MM.1S (cell line): ENCODE results near the gene CDKN2B-AS1.

Experiments
- EZH2 ChIP-seq: fragments of 300-600 bp; sonication (generic); optimal IDR thresholded peaks from 2 replicates; pipeline ENCODE3; 2017; ENCODE audit warnings: low read depth, mild to moderate bottlenecking, antibody characterized with exemption, low read length, mixed read lengths
- EZH2phosphoT487 ChIP-seq: fragments of 300-600 bp; sonication (generic); IDR thresholded peaks from 2 replicates; pipeline ENCODE4 v1.6.1; 2018; ENCODE audit warnings: antibody characterized with exemption, low read length
- TF ChIP-seq, protein P1 (sequence below): fragments of 300-600 bp; sonication (generic); IDR thresholded peaks from 2 replicates; pipeline ENCODE4 v1.5.1; 2016; ENCODE audit warnings: antibody characterized with exemption, low read length, mixed read lengths

DNA sequence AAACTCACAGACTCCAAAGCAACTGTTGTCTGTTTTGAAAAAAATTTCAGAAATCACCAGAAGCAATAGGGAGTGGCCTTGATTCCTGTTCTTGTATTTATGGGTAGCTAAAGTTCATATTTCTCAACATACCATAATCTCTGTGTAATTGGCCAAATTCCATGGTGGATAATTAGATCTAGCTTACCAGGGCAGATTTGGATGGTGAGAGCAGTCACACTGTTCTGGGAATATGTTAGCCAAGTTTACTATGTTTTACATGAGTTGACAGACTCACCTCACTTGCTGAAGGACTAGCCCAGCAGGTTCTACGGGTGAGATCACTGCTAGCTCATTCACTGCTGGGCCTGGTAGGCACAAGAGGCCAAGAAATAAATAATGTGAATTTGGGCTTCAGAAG lies 47.2 kb downstream of the CDKN2B-AS1 start:
- TF ChIP-seq, protein P1, sequence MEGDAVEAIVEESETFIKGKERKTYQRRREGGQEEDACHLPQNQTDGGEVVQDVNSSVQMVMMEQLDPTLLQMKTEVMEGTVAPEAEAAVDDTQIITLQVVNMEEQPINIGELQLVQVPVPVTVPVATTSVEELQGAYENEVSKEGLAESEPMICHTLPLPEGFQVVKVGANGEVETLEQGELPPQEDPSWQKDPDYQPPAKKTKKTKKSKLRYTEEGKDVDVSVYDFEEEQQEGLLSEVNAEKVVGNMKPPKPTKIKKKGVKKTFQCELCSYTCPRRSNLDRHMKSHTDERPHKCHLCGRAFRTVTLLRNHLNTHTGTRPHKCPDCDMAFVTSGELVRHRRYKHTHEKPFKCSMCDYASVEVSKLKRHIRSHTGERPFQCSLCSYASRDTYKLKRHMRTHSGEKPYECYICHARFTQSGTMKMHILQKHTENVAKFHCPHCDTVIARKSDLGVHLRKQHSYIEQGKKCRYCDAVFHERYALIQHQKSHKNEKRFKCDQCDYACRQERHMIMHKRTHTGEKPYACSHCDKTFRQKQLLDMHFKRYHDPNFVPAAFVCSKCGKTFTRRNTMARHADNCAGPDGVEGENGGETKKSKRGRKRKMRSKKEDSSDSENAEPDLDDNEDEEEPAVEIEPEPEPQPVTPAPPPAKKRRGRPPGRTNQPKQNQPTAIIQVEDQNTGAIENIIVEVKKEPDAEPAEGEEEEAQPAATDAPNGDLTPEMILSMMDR: no peak
- no peak for TF ChIP-seq EZH2phosphoT487
- no peak for TF ChIP-seq EZH2
